Measurements from ENCODE around the gene ASPG.

ASPG gene

DNA sequence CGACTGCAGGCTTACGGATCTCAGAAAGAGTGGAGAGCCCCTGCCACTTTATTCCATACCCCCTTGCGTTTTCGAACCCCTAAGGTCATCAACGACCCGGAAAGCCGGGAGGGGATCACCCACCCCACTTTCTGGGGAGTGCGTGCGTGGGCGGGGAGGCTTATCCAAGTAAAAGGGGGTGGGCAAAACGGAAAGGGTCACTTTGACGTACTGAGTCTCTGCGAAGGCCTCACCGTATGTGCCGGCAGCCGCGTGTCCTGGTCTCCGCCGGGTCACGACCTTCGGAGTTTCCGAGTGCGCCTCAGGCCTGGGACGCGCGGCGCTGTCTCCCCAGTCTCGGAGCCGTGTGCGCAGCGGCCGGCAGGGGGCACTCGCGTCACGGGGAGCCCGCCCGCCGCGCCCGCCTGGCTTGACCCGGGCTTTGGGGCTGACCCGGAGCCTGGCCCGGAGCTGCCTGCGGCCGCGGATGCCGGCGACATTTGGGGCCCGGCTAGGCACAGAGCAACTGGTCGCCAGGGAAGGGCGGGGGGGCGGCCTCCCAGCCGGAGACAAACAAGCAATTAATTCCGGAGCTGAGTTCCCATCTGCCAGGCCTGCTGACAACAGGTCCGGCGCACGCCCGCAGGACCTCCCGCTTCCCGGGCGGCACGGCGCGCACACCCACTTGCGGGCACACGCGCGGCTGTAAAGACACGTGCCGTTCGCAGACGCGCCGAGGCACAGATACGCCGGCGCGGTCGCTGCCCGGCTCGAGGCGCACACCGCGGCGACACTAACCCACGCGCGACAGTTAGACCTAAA, 52.0 kb downstream of the ASPG start:
- no peaks in the 10 kb centered on the region for H3K79me2 ChIP-seq (ENCODE audit: low read length)
- H3K4me3 ChIP-seq (ENCODE audit: low read length) = no peak overlapping the region
- peak; percentile 19 for DNase-seq
- no peak overlapping the region for H3K9ac ChIP-seq (ENCODE audit: low read length)
- no peaks in the 10 kb centered on the region for H3K4me1 ChIP-seq (ENCODE audit: low read length)
- peak overlapping the region; percentile 12; the same call in 1 of the 2 replicates for H3K4me2 ChIP-seq (ENCODE audit: low read depth, low read length)
- H3K9me3 ChIP-seq (replicated peaks; ENCODE audit: insufficient read depth, low read length) = no peaks in the 10 kb centered on the region
- H3K36me3 ChIP-seq (replicated peaks; ENCODE audit: insufficient read depth, low read length) = no peaks in the 10 kb centered on the region
- no peak overlapping the region for H2AFZ ChIP-seq (ENCODE audit: low read length)
- H3K27me3 ChIP-seq (replicated peaks; ENCODE audit: insufficient read depth, low read length) = peaks cover 10% of the 10 kb centered on the region
- H4K20me1 ChIP-seq (ENCODE audit: insufficient read depth, low read length) = no peaks in the 10 kb centered on the region
- no peaks in the 10 kb centered on the region for H3K9me2 ChIP-seq (replicated peaks; ENCODE audit: insufficient read depth, low read length)
- no peak for TF ChIP-seq EZH2 (optimal IDR thresholded peaks at IDR 0.05; ENCODE audit: low read depth, low read length)
- no peak for TF ChIP-seq EZH2phosphoT487 (IDR thresholded peaks at IDR 0.05; ENCODE audit: low read length)
- TF ChIP-seq CTCF (IDR thresholded peaks at IDR 0.05; ENCODE audit: low read length) = peak; percentile 47
- no peaks in the 10 kb centered on the region for H3F3A ChIP-seq (ENCODE audit: insufficient read depth, low read length)
- H3K27ac ChIP-seq (ENCODE audit: low read length) = no peak overlapping the region

- no peak within 1 kb of the TSS for H3K4me3 ChIP-seq (ENCODE audit: low read length)
- H2AFZ ChIP-seq (ENCODE audit: low read length) = no peak within 1 kb of the TSS
- H3K27ac ChIP-seq (ENCODE audit: low read length) = no peak within 1 kb of the TSS
- no peak within 1 kb of the TSS for H3K9ac ChIP-seq (ENCODE audit: low read length)
- H4K20me1 ChIP-seq (ENCODE audit: insufficient read depth, low read length) = no peaks in the 10 kb centered on the region
- TF ChIP-seq CTCF (IDR thresholded peaks at IDR 0.05; ENCODE audit: low read length) = no peak
- no peak for TF ChIP-seq EZH2 (optimal IDR thresholded peaks at IDR 0.05; ENCODE audit: low read depth, low read length)
- TF ChIP-seq EZH2phosphoT487 (IDR thresholded peaks at IDR 0.05; ENCODE audit: low read length) = no peak
- peaks cover 16% of the 10 kb centered on the region for H3K27me3 ChIP-seq (replicated peaks; ENCODE audit: insufficient read depth, low read length)
- no peaks in the 10 kb centered on the region for H3K9me2 ChIP-seq (replicated peaks; ENCODE audit: insufficient read depth, low read length)
- DNase-seq = no peak
- no peaks in the 10 kb centered on the region for H3K4me1 ChIP-seq (ENCODE audit: low read length)
- H3K79me2 ChIP-seq (ENCODE audit: low read length) = no peaks in the 10 kb centered on the region
- no peaks in the 10 kb centered on the region for H3K9me3 ChIP-seq (replicated peaks; ENCODE audit: insufficient read depth, low read length)
- H3K4me2 ChIP-seq (ENCODE audit: low read depth, low read length) = peak within 1 kb of the TSS; percentile 12; the same call in 1 of the 2 replicates
- no peaks in the 10 kb centered on the region for H3K36me3 ChIP-seq (replicated peaks; ENCODE audit: insufficient read depth, low read length)
- H3F3A ChIP-seq (ENCODE audit: insufficient read depth, low read length) = no peaks in the 10 kb centered on the region
Measured at GRCh38 chr14:104138098-104138717, 52.7 kb downstream of the ASPG start, which contains the start of gene KIF26A. Gene KIF26A, plus strand, starts transcription at chr14:104138587. Its CDS starts 136 bp downstream, at chr14:104138723.

DNA sequence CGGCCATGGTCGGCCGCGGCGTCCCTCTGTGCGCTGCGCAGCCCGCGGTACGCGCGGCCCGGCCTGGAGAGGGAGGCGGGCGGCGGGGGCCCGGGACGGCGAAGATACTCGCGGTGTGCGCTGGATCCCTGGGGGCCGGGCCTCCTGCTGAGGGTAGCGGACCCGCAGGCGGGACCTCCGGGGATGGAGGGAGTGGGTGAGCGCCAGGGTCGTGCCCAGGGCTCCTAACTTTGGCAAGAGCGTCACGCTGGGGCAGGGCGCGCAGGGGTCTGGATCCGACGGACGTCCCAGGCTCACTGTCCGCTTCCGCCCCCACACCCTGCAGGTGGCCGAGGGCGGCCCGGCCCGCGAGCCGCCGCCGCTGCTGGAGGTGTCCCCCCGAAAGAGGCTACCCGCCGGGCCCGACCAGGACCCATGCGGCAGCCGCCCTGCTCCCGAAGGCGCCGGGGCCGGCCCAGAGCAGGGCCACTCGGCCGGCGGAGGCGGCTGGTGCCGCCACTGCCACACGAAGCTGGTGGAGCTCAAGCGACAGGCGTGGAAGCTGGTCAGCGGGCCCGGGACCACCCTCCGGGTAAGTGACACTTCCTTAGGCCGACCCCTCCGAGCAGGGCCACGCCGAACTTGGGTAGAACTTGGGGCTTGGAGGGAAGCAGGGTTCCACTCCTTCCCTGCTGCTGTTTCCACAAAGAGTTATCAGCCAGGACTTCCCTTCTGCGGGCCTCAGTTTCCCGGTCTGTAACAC, 53.4 kb downstream of the ASPG start:
- Histone ChIP-seq H3K79me2 (ENCODE audit: low read length) (no peaks in the 10 kb centered on the region), H3K36me3 (replicated peaks; ENCODE audit: insufficient read depth, low read length) (no peaks in the 10 kb centered on the region), H3K27me3 (replicated peaks; ENCODE audit: insufficient read depth, low read length) (peaks cover 14% of the 10 kb centered on the region), H3K9me2 (replicated peaks; ENCODE audit: insufficient read depth, low read length) (no peaks in the 10 kb centered on the region), H4K20me1 (ENCODE audit: insufficient read depth, low read length) (no peaks in the 10 kb centered on the region), H3K9ac (ENCODE audit: low read length) (no peak overlapping the region), H3K4me1 (ENCODE audit: low read length) (no peaks in the 10 kb centered on the region), H2AFZ (ENCODE audit: low read length) (no peak overlapping the region), H3K4me2 (ENCODE audit: low read depth, low read length) (no peak overlapping the region), H3F3A (ENCODE audit: insufficient read depth, low read length) (no peaks in the 10 kb centered on the region), H3K4me3 (ENCODE audit: low read length) (no peak overlapping the region), H3K9me3 (replicated peaks; ENCODE audit: insufficient read depth, low read length) (no peaks in the 10 kb centered on the region), H3K27ac (ENCODE audit: low read length) (no peak overlapping the region)
- TF ChIP-seq EZH2 (optimal IDR thresholded peaks at IDR 0.05; ENCODE audit: low read depth, low read length) = no peak
- TF ChIP-seq CTCF (IDR thresholded peaks at IDR 0.05; ENCODE audit: low read length) = no peak
- DNase-seq = no peak
